GM19397 (cell line): ENCODE data around the gene N4BP2L2.

Source experiments
- ATAC-seq: cut with Tn5 transposase; IDR thresholded peaks from one replicate; pipeline ENCODE4 v1.9.1; 2021; ENCODE audit warnings: mild to moderate bottlenecking, moderate library complexity; ENCODE audit not compliant: unreplicated experiment

The N4BP2L2 gene

GRCh38 chr13:32471187-32471922 is 67.2 kb downstream of the N4BP2L2 start:
- no peak for ATAC-seq

GRCh38 chr13:32468502-32469142 is 70.0 kb downstream of the N4BP2L2 start:
- ATAC-seq, result no peak

DNA sequence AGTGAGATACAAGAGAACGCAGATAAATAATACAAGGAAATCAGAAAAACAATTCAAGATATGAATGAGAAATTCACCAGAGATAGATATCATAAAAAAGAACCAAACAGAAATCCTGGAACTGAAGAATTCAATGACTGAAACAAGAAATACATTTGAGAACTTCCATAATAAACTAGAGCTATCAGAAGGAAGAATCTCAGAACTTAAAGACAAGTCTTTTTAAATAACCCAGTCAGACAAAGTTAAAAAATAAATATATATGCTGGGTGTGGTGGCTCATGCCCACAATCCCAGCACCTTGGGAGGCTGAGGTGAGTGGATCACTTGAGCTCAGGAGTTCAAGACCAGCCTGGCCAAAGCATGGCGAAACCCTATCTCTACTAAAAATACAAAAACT is 82.0 kb downstream of the N4BP2L2 start:
- ATAC-seq, result no peak

DNA sequence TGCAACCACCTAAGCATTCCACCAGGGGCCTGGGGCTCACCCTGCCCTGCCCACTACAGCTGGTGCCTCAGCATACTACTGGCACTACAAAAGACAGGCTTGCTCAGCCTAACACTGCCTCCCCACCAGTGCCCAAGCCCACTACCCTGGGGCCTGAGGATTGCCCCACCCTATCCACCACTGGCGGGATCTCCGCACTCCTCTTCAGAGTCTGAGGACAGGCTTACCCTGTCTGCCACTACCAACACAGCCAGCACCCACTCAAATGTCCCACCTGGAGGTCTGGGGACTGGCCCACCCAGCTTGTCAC is 83.0 kb downstream of the N4BP2L2 start:
- no peak for ATAC-seq

GRCh38 chr13:32454886-32455593 is 83.6 kb downstream of the N4BP2L2 start:
- ATAC-seq, result no peak

DNA sequence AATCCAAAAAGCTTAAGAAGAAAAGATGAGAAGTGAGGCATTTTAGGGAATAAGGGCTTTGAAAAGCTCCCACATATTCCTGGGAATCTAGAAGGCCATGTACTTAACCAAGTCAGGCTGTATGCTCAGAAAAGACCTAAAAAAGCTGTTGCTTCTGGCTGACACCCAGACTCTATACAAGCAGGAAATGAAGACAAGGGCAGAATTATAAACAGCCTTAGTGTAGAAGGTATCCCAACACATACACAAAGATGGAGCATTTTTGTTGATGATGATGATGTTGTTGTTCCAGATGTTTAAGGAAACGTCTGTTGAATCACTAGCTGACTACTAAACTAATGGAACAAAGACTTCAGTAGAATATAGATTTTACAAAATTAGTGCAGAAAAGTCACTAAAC is 84.6 kb downstream of the N4BP2L2 start:
- ATAC-seq, result no peak

DNA sequence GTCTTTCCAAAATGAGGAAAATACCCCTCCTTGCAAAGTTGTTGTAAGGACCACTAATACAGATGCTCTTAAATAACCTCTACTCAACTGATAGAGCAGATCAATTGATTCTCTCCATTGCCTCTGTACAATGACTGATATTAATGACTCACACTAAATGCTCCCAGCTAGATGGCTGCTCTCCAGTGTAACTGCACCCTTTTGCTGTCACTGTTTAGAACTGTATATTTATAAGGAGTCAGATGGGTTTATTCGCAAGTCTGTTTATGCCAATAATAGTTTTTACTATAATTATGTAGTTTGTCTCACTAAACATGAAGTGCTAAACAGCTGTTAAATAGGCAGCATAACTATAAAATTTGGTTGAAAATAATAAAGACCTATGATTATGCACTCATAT is 89.6 kb downstream of the N4BP2L2 start:
- ATAC-seq, result no peak

GRCh38 chr13:32447894-32448623 is 90.5 kb downstream of the N4BP2L2 start:
- no peak for ATAC-seq

- ATAC-seq, result no peak
Measured at GRCh38 chr13:32446773-32447465, 91.7 kb downstream of the N4BP2L2 start.

- ATAC-seq, result no peak
Measured at GRCh38 chr13:32446220-32446619, 92.4 kb downstream of the N4BP2L2 start.

GRCh38 chr13:32445461-32445860 is 93.1 kb downstream of the N4BP2L2 start:
- no peak for ATAC-seq

- no peak for ATAC-seq
Measured at GRCh38 chr13:32443111-32443510, 95.5 kb downstream of the N4BP2L2 start.

GRCh38 chr13:32438871-32439270 is 99.7 kb downstream of the N4BP2L2 start:
- ATAC-seq, result no peak

DNA sequence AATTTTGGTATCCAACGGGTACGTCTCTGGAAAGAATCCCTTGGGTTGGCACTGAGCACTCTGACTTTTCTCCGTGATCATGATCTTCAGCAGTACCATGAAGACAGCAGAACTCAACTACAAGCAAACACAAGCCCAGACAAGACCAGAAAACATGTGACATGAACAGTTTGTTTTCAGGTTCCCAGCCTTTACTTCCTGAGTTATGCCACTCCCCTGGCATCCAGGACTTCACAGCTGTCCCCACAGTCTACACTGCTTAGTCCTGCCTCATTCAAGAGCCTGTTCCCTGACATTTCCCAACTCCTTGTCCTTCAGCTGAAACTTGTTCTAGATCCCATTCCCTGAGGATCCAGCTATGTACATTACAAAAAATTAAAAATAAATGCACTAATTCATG is 105.7 kb downstream of the N4BP2L2 start:
- ATAC-seq, result no peak

- no peak for ATAC-seq
Measured at GRCh38 chr13:32431361-32431760, 107.2 kb downstream of the N4BP2L2 start.

DNA sequence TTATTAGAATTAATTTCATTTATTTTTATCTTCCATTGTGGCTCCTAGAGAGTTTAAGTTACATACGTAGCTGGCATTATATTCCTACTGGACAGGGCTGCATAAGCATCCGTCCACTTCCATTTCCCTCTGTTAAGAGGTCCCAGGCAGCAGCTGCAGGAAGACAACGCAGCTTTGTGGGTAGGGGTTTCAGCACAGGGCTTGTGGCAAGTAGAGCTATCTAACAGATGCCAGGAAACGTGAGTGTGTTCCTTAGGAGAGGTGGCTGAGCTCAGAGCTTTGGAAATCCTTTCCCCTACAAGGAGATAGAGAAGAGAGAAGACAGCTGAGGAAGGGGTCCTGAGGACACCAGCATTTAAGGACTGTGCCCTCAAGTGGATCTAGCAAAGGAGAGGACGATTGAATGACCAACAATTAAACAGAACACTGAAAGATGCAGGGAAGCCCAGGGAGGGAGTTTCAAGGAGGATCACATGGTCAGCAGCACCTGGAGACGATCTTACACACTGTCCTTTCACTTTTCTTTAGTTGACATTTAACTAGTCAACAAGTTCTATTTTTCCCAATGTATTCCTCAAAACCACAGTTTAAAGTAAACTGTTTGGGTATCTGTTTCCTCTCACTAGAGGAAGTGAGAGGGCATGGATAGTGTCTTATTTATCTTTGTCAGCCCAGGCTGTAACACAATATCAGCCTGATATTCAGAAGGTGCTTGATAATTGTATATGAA is 108.4 kb downstream of the N4BP2L2 start:
- no peak for ATAC-seq

DNA sequence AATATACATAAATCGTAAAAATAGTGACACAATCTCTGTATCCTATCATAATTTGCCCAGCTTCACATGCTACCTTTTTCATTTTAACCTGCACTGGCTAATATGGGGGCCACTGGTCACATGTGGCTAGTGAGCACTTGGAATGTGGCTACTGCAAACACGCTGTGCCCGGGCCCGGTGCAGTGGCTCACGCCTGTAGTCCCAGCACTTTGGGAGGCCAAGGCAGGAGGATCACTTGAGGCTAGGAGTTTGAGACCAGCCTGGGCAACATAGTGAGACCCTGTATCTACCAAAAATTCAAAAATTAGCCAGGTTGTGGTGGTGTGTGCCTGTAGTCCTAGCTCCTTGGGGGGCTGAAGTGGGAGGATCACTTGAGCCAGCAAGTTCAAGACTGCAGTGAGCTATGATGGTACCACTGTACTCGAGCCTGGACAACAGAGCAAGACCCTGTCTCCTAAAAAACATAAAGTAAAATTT is 109.1 kb downstream of the N4BP2L2 start:
- ATAC-seq, result no peak

DNA sequence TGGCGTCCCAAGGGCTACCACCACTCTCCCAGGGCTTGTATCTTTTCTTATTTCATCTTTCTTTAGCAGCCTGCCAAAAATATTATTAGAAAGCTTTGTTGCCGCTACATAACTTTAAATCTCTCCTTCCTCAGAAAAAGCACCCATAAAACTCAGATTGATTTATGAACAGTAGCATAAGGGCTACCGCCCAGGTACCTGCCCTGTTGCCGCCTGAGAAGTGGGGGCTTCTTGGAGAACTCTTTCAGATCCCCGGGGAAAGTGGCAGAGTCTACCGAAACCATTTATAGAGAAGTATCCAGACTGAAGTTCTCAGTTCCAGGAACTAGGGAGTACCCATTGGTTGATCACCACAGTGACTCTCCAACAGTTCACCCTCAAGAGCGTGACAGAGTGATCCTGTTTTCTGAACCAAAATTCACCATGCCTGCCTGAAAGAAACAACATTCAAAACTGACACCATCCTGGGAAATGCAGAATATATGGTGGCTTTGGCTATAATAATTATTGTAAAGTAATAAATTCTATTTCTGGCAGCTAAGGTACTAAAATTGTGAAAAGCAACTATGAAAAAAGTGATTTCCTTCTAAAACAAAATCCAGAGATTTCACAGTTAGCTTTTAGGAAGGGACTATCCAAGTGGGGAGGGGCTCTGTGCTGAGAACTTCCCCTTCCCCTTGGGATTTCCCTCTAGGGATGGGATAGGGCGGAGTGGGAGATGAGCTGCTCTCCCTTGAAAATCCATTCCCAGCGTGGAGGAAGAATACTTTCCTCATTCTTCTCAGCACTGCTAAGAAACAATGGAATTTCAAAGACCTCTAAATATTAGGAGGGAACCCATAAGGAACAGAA is 109.8 kb downstream of the N4BP2L2 start:
- no peak for ATAC-seq

- ATAC-seq, result peak; percentile 76
Measured at GRCh38 chr13:32427852-32428580, 110.6 kb downstream of the N4BP2L2 start, which contains the start of gene N4BP2L1. Gene N4BP2L1, minus strand, starts transcription at chr13:32428130. Its CDS starts 48 bp downstream, at chr13:32428082.
